CD4-positive, CD25-positive, alpha-beta regulatory T cell (primary cell): Measurements from ENCODE around the gene CHCHD5. TPM values are rescaled to one million over a fixed set of nuclear protein-coding genes. Genes with fewer than 3 reads are reported as not detected.

ENCODE experiments used
- ATAC-seq, 2 donors: fragments of 150-1000 bp; cut with Tn5 transposase; one replicate each; pipeline ENCODE4 v1.10.0; 2021; ENCODE audit warnings: low read depth in 2 of 2, moderate number of reproducible peaks in 2 of 2, moderate library complexity in 1 of 2
- DNase-seq, 3 donors: peaks; one replicate each; pipeline versions ENCODE4 v3.0.0 to v3.0.0-alpha.2; 2012 to 2022; ENCODE audit warnings: mixed read lengths in 1 of 3
- H3K27ac ChIP-seq: one replicate; pipeline ENCODE4 v1.7.0; 2013; ENCODE audit warnings: mild to moderate bottlenecking, low read length; ENCODE audit not compliant: insufficient read depth, poor library complexity, severe bottlenecking
- H3K27me3 ChIP-seq: one replicate; pipeline ENCODE4 v1.7.0; 2013; ENCODE audit warnings: low read length; ENCODE audit not compliant: control insufficient read depth, insufficient read depth
- H3K36me3 ChIP-seq: one replicate; pipeline ENCODE4 v1.7.0; 2013; ENCODE audit warnings: mild to moderate bottlenecking, low read length, moderate library complexity; ENCODE audit not compliant: control insufficient read depth, insufficient read depth
- H3K4me1 ChIP-seq: 2 replicates; pipeline ENCODE4 v1.7.0; 2013; ENCODE audit warnings: mild to moderate bottlenecking, low read length; ENCODE audit not compliant: insufficient read depth, control insufficient read depth, poor library complexity, severe bottlenecking
- H3K4me3 ChIP-seq: one replicate; pipeline ENCODE4 v1.7.0; 2013; ENCODE audit warnings: low read depth, mild to moderate bottlenecking, low read length, moderate library complexity
- H3K9me3 ChIP-seq, 2 experiments: 1 replicate in 1 of 2; 2 replicates in 1 of 2; pipeline ENCODE4 v1.7.0; 2013; ENCODE audit warnings: low read length in 2 of 2, mild to moderate bottlenecking in 1 of 2, moderate library complexity in 1 of 2; ENCODE audit not compliant: control insufficient read depth in 2 of 2
- H3K27ac Mint-ChIP-seq, 3 donors: one replicate each; pipeline ENCODE4 v1.8.0; 2020 to 2022; ENCODE audit warnings: mild to moderate bottlenecking in 3 of 3, mixed read lengths in 3 of 3, moderate library complexity in 2 of 3
- H3K27me3 Mint-ChIP-seq: one replicate; pipeline ENCODE4 v1.8.0; 2022; ENCODE audit warnings: mild to moderate bottlenecking, mixed read lengths
- H3K36me3 Mint-ChIP-seq: one replicate; pipeline ENCODE4 v1.8.0; 2020; ENCODE audit warnings: mixed read lengths
- H3K4me1 Mint-ChIP-seq, 4 donors: one replicate each; pipeline ENCODE4 v1.8.0; 2020 to 2022; ENCODE audit warnings: mixed read lengths in 4 of 4, mild to moderate bottlenecking in 1 of 4
- H3K4me3 Mint-ChIP-seq, 4 donors: one replicate each; pipeline ENCODE4 v1.8.0; 2020 to 2022; ENCODE audit warnings: mild to moderate bottlenecking in 4 of 4, mixed read lengths in 4 of 4, moderate library complexity in 3 of 4
- H3K9me3 Mint-ChIP-seq, 7 donors: one replicate each; pipeline ENCODE4 v1.8.0; 2020 to 2022; ENCODE audit warnings: mixed read lengths in 7 of 7, mild to moderate bottlenecking in 3 of 7, moderate library complexity in 2 of 7
- polyA plus RNA-seq, 4 donors: library from polyadenylated mRNA; unstranded; fragments of 300-500 nt; fragmentation: Illumina TruSeq; gene quantifications; one replicate each; pipeline ENCODE4 v1.2.3, GENCODE V29; 2021
- total RNA-seq: library from RNA; stranded (reverse); gene quantifications from one replicate; pipeline ENCODE4 v1.2.3, GENCODE V29; 2022

The CHCHD5 gene
- total and polyA plus RNA-seq, 5 donors from 2014 or later = 18.2 to 76.7 (median 63.9) TPM

- Histone ChIP-seq H3K27ac (no peak overlapping the region), H3K9me3 (no peaks in the 10 kb centered on the region), H3K4me1 (peaks cover 12% of the 10 kb centered on the region), H3K27me3 (no peaks in the 10 kb centered on the region), H3K4me3 (no peak overlapping the region), H3K36me3 (peaks cover 16% of the 10 kb centered on the region)
- Mint-ChIP-seq H3K9me3 (peaks cover 0 to 2% (median 0%) of the 10 kb centered on the region in 7 donors), H3K4me3 (no peak overlapping the region), H3K27me3 (no peaks in the 10 kb centered on the region), H3K36me3 (peaks cover 23% of the 10 kb centered on the region), H3K27ac (no peak overlapping the region), H3K4me1 (peaks cover 14 to 26% (median 20%) of the 10 kb centered on the region in 4 donors)
- DNase-seq = no peak
- no peak for ATAC-seq
Measured at GRCh38 chr2:112580084-112580483, 4.3 kb upstream of the CHCHD5 start.

GRCh38 chr2:112582314-112582746, 2.1 kb upstream of the CHCHD5 start:
- H3K9me3 Mint-ChIP-seq = peaks cover 0 to 2% (median 0%) of the 10 kb centered on the region in 7 donors
- Histone ChIP-seq H3K36me3 (peaks cover 11% of the 10 kb centered on the region), H3K4me1 (peaks cover 22% of the 10 kb centered on the region), H3K9me3 (no peaks in the 10 kb centered on the region), H3K27ac (no peak overlapping the region), H3K4me3 (no peak overlapping the region), H3K27me3 (no peaks in the 10 kb centered on the region)
- H3K36me3 Mint-ChIP-seq = peaks cover 16% of the 10 kb centered on the region
- H3K4me3 Mint-ChIP-seq = peak overlapping the region; percentile 29 to 92 (median 56)
- H3K27me3 Mint-ChIP-seq = no peaks in the 10 kb centered on the region
- peaks cover 16 to 41% (median 34%) of the 10 kb centered on the region in 4 donors for H3K4me1 Mint-ChIP-seq
- peak; percentile 13 to 32 for ATAC-seq
- peak overlapping the region; percentile 27 to 96 (median 59) for H3K27ac Mint-ChIP-seq
- DNase-seq = peak; percentile 18 to 76 (median 69)

- peak overlapping the region; percentile 91 for H3K4me3 ChIP-seq
- Mint-ChIP-seq H3K27me3 (no peaks in the 10 kb centered on the region), H3K4me3 (peak overlapping the region; percentile 89 to 98 (median 96)), H3K4me1 (peaks cover 11 to 44% (median 33%) of the 10 kb centered on the region in 4 donors), H3K27ac (peak overlapping the region; percentile 96 to 99 (median 98)), H3K9me3 (peaks cover 0 to 2% (median 0%) of the 10 kb centered on the region in 7 donors), H3K36me3 (peaks cover 22% of the 10 kb centered on the region)
- no peaks in the 10 kb centered on the region for H3K9me3 ChIP-seq
- peak overlapping the region; percentile 90 for H3K27ac ChIP-seq
- peaks cover 25% of the 10 kb centered on the region for H3K4me1 ChIP-seq
- ATAC-seq (no peak), DNase-seq (peak in 2 of 3 donors; percentile 13 to 48)
- H3K36me3 ChIP-seq = peaks cover 20% of the 10 kb centered on the region
- no peaks in the 10 kb centered on the region for H3K27me3 ChIP-seq
Measured at GRCh38 chr2:112583497-112584133, 794 bp upstream of the CHCHD5 start.

GRCh38 chr2:112584891-112585250, 462 bp downstream of the CHCHD5 start:
- Mint-ChIP-seq H3K27ac (peak overlapping the region; percentile 96 to 99 (median 98)), H3K27me3 (no peaks in the 10 kb centered on the region), H3K36me3 (peaks cover 22% of the 10 kb centered on the region), H3K4me3 (peak overlapping the region; percentile 89 to 98 (median 96)), H3K4me1 (peaks cover 10 to 45% (median 33%) of the 10 kb centered on the region in 4 donors), H3K9me3 (peaks cover 0 to 2% (median 0%) of the 10 kb centered on the region in 7 donors)
- Histone ChIP-seq H3K27ac (peak overlapping the region; percentile 90), H3K9me3 (no peaks in the 10 kb centered on the region), H3K4me3 (peak overlapping the region; percentile 91), H3K4me1 (peaks cover 26% of the 10 kb centered on the region), H3K27me3 (no peaks in the 10 kb centered on the region), H3K36me3 (peaks cover 24% of the 10 kb centered on the region)
- ATAC-seq = no peak
- DNase-seq = no peak

GRCh38 chr2:112585400-112585799, 991 bp downstream of the CHCHD5 start:
- peaks cover 26% of the 10 kb centered on the region for H3K4me1 ChIP-seq
- H3K9me3 ChIP-seq = no peaks in the 10 kb centered on the region
- no peak for ATAC-seq
- H3K27me3 ChIP-seq = no peaks in the 10 kb centered on the region
- H3K36me3 ChIP-seq = peaks cover 24% of the 10 kb centered on the region
- Mint-ChIP-seq H3K27me3 (no peaks in the 10 kb centered on the region), H3K27ac (peak overlapping the region; percentile 96 to 99 (median 98)), H3K9me3 (peaks cover 0 to 2% (median 0%) of the 10 kb centered on the region in 7 donors), H3K4me1 (peaks cover 10 to 45% (median 33%) of the 10 kb centered on the region in 4 donors), H3K4me3 (peak overlapping the region; percentile 8 to 98 (median 92)), H3K36me3 (peaks cover 22% of the 10 kb centered on the region)
- peak overlapping the region; percentile 90 for H3K27ac ChIP-seq
- DNase-seq = no peak
- peak overlapping the region; percentile 91 for H3K4me3 ChIP-seq

- H3K9me3 Mint-ChIP-seq = peaks cover 0 to 2% (median 0%) of the 10 kb centered on the region in 7 donors
- H3K36me3 Mint-ChIP-seq = peaks cover 22% of the 10 kb centered on the region
- no peaks in the 10 kb centered on the region for H3K27me3 Mint-ChIP-seq
- H3K4me3 Mint-ChIP-seq = peak overlapping the region; percentile 78 to 98 (median 86)
- H3K4me1 Mint-ChIP-seq = peaks cover 10 to 45% (median 33%) of the 10 kb centered on the region in 4 donors
- Histone ChIP-seq H3K4me3 (no peak overlapping the region), H3K36me3 (peaks cover 24% of the 10 kb centered on the region), H3K27ac (peak overlapping the region; percentile 90), H3K4me1 (peaks cover 26% of the 10 kb centered on the region), H3K9me3 (no peaks in the 10 kb centered on the region), H3K27me3 (no peaks in the 10 kb centered on the region)
- DNase-seq (no peak), ATAC-seq (no peak)
- H3K27ac Mint-ChIP-seq = peak overlapping the region in 1 of 3 donors; percentile 36
Measured at GRCh38 chr2:112585873-112586464, 1.6 kb downstream of the CHCHD5 start.

GRCh38 chr2:112588611-112589045, 4.2 kb downstream of the CHCHD5 start:
- Mint-ChIP-seq H3K4me1 (peaks cover 5 to 29% (median 25%) of the 10 kb centered on the region in 4 donors), H3K9me3 (peaks cover 0 to 2% (median 0%) of the 10 kb centered on the region in 7 donors), H3K27ac (no peak overlapping the region), H3K27me3 (no peaks in the 10 kb centered on the region), H3K36me3 (peaks cover 34% of the 10 kb centered on the region), H3K4me3 (peak overlapping the region in 3 of 4 donors; percentile 48 to 79 (median 61))
- peaks cover 27% of the 10 kb centered on the region for H3K36me3 ChIP-seq
- ATAC-seq (no peak), DNase-seq (no peak)
- no peak overlapping the region for H3K27ac ChIP-seq
- H3K27me3 ChIP-seq = no peaks in the 10 kb centered on the region
- H3K4me3 ChIP-seq = no peak overlapping the region
- H3K4me1 ChIP-seq = peaks cover 26% of the 10 kb centered on the region
- H3K9me3 ChIP-seq = no peaks in the 10 kb centered on the region
